Neural cell (in vitro differentiated cells): Measurements from ENCODE around the gene PRKRIP1.
"Not testable (repeated sequence)": the region's sequence is repeated elsewhere in the genome, so short reads cannot be mapped to it uniquely, and the experiment has no call there.

Experiments
- CTCF ChIP-seq: fragments of 450-650 bp; IDR thresholded peaks from 2 replicates; pipeline ENCODE4 v1.5.1; 2014; ENCODE audit warnings: antibody characterized with exemption, mild to moderate bottlenecking, moderate library complexity; ENCODE audit not compliant: poor library complexity, severe bottlenecking
- EP300 ChIP-seq: fragments of 450-650 bp; conservative IDR thresholded peaks from 2 replicates; pipeline ENCODE4 v1.6.1; 2014; ENCODE audit warnings: antibody characterized with exemption, mild to moderate bottlenecking, moderate library complexity; ENCODE audit not compliant: poor library complexity, severe bottlenecking
- EZH2 ChIP-seq: fragments of 200-600, 300-800 bp; shearing (Covaris generic), sonication (generic); IDR thresholded peaks from 2 replicates; pipeline ENCODE4 v1.6.1; 2014; ENCODE audit warnings: antibody characterized with exemption, low read length, borderline replicate concordance, mild to moderate bottlenecking; ENCODE audit not compliant: insufficient read depth, poor library complexity, severe bottlenecking
- MXI1 ChIP-seq: fragments of 450-650 bp; conservative IDR thresholded peaks from 2 replicates; pipeline ENCODE4 v1.6.1; 2014; ENCODE audit warnings: antibody characterized with exemption, mild to moderate bottlenecking; ENCODE audit not compliant: poor library complexity, severe bottlenecking
- POLR2AphosphoS5 ChIP-seq: IDR thresholded peaks from 2 replicates; pipeline ENCODE4 v1.6.1; 2012
- RAD21 ChIP-seq: fragments of 450-650 bp; conservative IDR thresholded peaks from 2 replicates; pipeline ENCODE4 v1.6.1; 2014; ENCODE audit warnings: antibody characterized with exemption, mild to moderate bottlenecking, moderate library complexity
- REST ChIP-seq: IDR thresholded peaks from 2 replicates; pipeline ENCODE4 v1.6.1; 2012; ENCODE audit warnings: borderline replicate concordance
- SMC3 ChIP-seq: fragments of 450-650 bp; conservative IDR thresholded peaks from 2 replicates; pipeline ENCODE4 v1.6.1; 2014; ENCODE audit warnings: antibody characterized with exemption, mild to moderate bottlenecking, moderate library complexity; ENCODE audit not compliant: poor library complexity
- TAF1 ChIP-seq: IDR thresholded peaks from 2 replicates; pipeline ENCODE4 v1.6.1; 2012; ENCODE audit warnings: low read depth

- TF ChIP-seq POLR2AphosphoS5, CTCF, REST, EP300, RAD21, SMC3, EZH2, TAF1, MXI1: not testable (repeated sequence)
These were observed 14.3 kb upstream of the PRKRIP1 start for GRCh38 chr7:102381696-102382425.
